ENCODE data around the gene ROR1. TPM values are rescaled to one million over a fixed set of nuclear protein-coding genes. Genes with fewer than 3 reads are reported as not detected.
A peak's percentile ranks its signal among the peaks of the same experiment; 100 is the strongest.

ROR1 gene
- total and polyA plus RNA-seq, 2 donors (not counting 1 experiment from before 2014, with no cell fraction given): 14.5 to 16.5 TPM

GRCh38 chr1:64010316-64010715, 236.5 kb downstream of the ROR1 start:
- Histone ChIP-seq H3K9me3 (ENCODE audit: control insufficient read depth, insufficient read depth, low read depth, low read length) (no peaks in the 10 kb centered on the region), H3K36me3 (ENCODE audit: control insufficient read depth, insufficient read depth, low read length) (no peaks in the 10 kb centered on the region), H3K4me1 (ENCODE audit: control insufficient read depth, extremely low read depth, insufficient read depth, low read length) (peaks cover 7% of the 10 kb centered on the region), H3K4me2 (ENCODE audit: extremely low read depth, insufficient read depth, low read length) (no peak overlapping the region), H3K27ac (ENCODE audit: insufficient read depth, low read length) (no peak overlapping the region), H3K9ac (ENCODE audit: insufficient read depth, low read length) (no peak overlapping the region), H3K79me2 (ENCODE audit: control insufficient read depth, insufficient read depth, low read length) (no peaks in the 10 kb centered on the region), H3K27me3 (ENCODE audit: control insufficient read depth, insufficient read depth, low read length) (no peaks in the 10 kb centered on the region), H4K20me1 (ENCODE audit: control insufficient read depth, extremely low read depth, insufficient read depth, low read length) (no peaks in the 10 kb centered on the region), H2AFZ (ENCODE audit: low read length) (no peak overlapping the region), H3K4me3 (replicated peaks in 1 of 4; ENCODE audit: control extremely low read depth in 1 of 4, insufficient read depth in 1 of 4, low read depth in 3 of 4, low read length in 4 of 4) (no peak overlapping the region)
- no peak for TF ChIP-seq CTCF (conservative IDR thresholded peaks at IDR 0.05 in 1 of 2, IDR thresholded peaks at IDR 0.05 in 1 of 2; ENCODE audit: low read depth in 1 of 2, low read length in 2 of 2)
- no peak for DNase-seq (ENCODE audit: low read depth in 2 of 2)

DNA sequence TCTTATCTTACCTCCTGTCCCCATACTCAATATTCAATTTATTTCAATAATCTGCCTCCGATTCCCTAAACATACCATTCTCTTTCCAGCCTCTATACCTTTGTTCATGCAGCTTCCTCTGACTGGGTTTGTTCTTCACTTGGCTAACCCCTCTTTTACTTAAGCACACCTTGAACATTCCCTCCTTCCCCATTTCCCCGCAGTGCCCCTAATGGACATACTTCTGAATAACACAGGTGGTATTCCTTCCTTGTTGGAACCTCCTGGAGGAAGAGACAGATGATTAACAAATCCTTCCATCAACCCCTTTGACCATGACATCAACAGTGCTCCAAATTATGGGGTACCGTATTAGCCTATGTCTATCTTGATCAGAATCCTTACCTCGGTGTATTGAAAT, 239.6 kb downstream of the ROR1 start:
- H3K4me3 ChIP-seq (replicated peaks in 1 of 4; ENCODE audit: control extremely low read depth in 1 of 4, insufficient read depth in 1 of 4, low read depth in 3 of 4, low read length in 4 of 4): no peak overlapping the region
- TF ChIP-seq EZH2 (IDR thresholded peaks at IDR 0.05; ENCODE audit: low read length, missing control alignments) (no peak), CTCF (conservative IDR thresholded peaks at IDR 0.05 in 1 of 2, IDR thresholded peaks at IDR 0.05 in 1 of 2; ENCODE audit: low read depth in 1 of 2, low read length in 2 of 2) (no peak)

DNA sequence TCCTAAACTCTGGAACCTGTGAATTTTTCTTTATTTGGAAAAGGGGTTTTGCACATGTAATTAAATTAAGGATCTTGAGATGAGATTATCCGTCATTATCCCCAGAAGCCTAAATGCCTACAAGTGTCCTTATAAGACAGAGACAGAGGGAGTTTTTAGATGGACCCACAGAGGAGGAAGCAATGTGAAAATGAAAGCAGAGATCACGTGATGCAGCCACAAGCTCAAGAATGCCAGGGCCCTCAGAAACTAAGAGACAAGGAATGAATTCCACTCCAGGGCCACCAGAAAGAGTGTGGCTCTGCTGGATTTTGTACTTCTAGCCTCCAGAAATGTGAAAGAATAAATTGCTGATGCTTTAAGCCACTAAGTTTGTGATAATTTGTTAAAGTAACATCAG, 246.0 kb downstream of the ROR1 start:
- no peak overlapping the region for H3K9ac ChIP-seq (ENCODE audit: insufficient read depth, low read length)

More for the DNA sequence above, 239.6 kb downstream of the ROR1 start:
- Histone ChIP-seq H3K4me2 (ENCODE audit: extremely low read depth, insufficient read depth, low read length) (no peak overlapping the region), H3K27ac (ENCODE audit: insufficient read depth, low read length) (no peak overlapping the region), H4K20me1 (ENCODE audit: control insufficient read depth, extremely low read depth, insufficient read depth, low read length) (no peaks in the 10 kb centered on the region), H3K4me1 (ENCODE audit: control insufficient read depth, extremely low read depth, insufficient read depth, low read length) (no peaks in the 10 kb centered on the region), H3K79me2 (ENCODE audit: control insufficient read depth, insufficient read depth, low read length) (no peaks in the 10 kb centered on the region), H3K27me3 (ENCODE audit: control insufficient read depth, insufficient read depth, low read length) (no peaks in the 10 kb centered on the region), H3K36me3 (ENCODE audit: control insufficient read depth, insufficient read depth, low read length) (no peaks in the 10 kb centered on the region), H3K9ac (ENCODE audit: insufficient read depth, low read length) (no peak overlapping the region), H3K9me3 (ENCODE audit: control insufficient read depth, insufficient read depth, low read depth, low read length) (no peaks in the 10 kb centered on the region), H2AFZ (ENCODE audit: low read length) (no peak overlapping the region)
- DNase-seq (ENCODE audit: low read depth in 2 of 2): no peak

More for the DNA sequence above, 246.0 kb downstream of the ROR1 start:
- H3K4me3 ChIP-seq (replicated peaks in 1 of 4; ENCODE audit: control extremely low read depth in 1 of 4, insufficient read depth in 1 of 4, low read depth in 3 of 4, low read length in 4 of 4): peak overlapping the region in 3 of 4 experiments; percentile 24 to 31 (median 27)
- H3K36me3 ChIP-seq (ENCODE audit: control insufficient read depth, insufficient read depth, low read length): no peaks in the 10 kb centered on the region
- H2AFZ ChIP-seq (ENCODE audit: low read length): peak overlapping the region; percentile 67
- no peaks in the 10 kb centered on the region for H4K20me1 ChIP-seq (ENCODE audit: control insufficient read depth, extremely low read depth, insufficient read depth, low read length)
- H3K27ac ChIP-seq (ENCODE audit: insufficient read depth, low read length): peak overlapping the region; percentile 13
- H3K79me2 ChIP-seq (ENCODE audit: control insufficient read depth, insufficient read depth, low read length): no peaks in the 10 kb centered on the region
- H3K9me3 ChIP-seq (ENCODE audit: control insufficient read depth, insufficient read depth, low read depth, low read length): no peaks in the 10 kb centered on the region
- H3K4me1 ChIP-seq (ENCODE audit: control insufficient read depth, extremely low read depth, insufficient read depth, low read length): peaks cover 3% of the 10 kb centered on the region
- TF ChIP-seq EZH2 (IDR thresholded peaks at IDR 0.05; ENCODE audit: low read length, missing control alignments) (no peak), CTCF (conservative IDR thresholded peaks at IDR 0.05 in 1 of 2, IDR thresholded peaks at IDR 0.05 in 1 of 2; ENCODE audit: low read depth in 1 of 2, low read length in 2 of 2) (no peak)
- H3K27me3 ChIP-seq (ENCODE audit: control insufficient read depth, insufficient read depth, low read length): no peaks in the 10 kb centered on the region
- peak; percentile 69 to 76 for DNase-seq (ENCODE audit: low read depth in 2 of 2)
- H3K4me2 ChIP-seq (ENCODE audit: extremely low read depth, insufficient read depth, low read length): peak overlapping the region; percentile 44
